SK-N-SH treated with all-trans-retinoic acid at 6 μM for 48 hours (cell line): ENCODE data around the gene MESP1.

Source experiments
- ATAC-seq: fragments of 200-7000 bp; cut with Tn5 transposase; 3 replicates; pipeline ENCODE4 v1.9.1; 2020; ENCODE audit warnings: mild to moderate bottlenecking, moderate library complexity
- ARNTL ChIP-seq: fragments of 450-650 bp; formaldehyde crosslinking; IDR thresholded peaks from 2 replicates; pipeline ENCODE4 v1.5.0; 2020; ENCODE audit warnings: low read depth, mild to moderate bottlenecking, moderate library complexity, borderline replicate concordance
- CREB5 ChIP-seq: fragments of 250-450 bp; sonication (Bioruptor Pico); IDR thresholded peaks from 2 replicates; pipeline ENCODE4 v1.5.1; 2020; ENCODE audit warnings: low read depth, mild to moderate bottlenecking, moderate library complexity
- CSDC2 ChIP-seq: fragments of 250-450 bp; sonication (Bioruptor Pico); IDR thresholded peaks from 2 replicates; pipeline ENCODE4 v1.5.0; 2020; ENCODE audit warnings: mild to moderate bottlenecking, moderate library complexity
- CSRNP3 ChIP-seq: fragments of 250-450 bp; sonication (Bioruptor Pico); IDR thresholded peaks from 2 replicates; pipeline ENCODE4 v1.5.1; 2021; ENCODE audit warnings: mild to moderate bottlenecking, moderate library complexity
- ESRRG ChIP-seq: fragments of 250-450 bp; sonication (Bioruptor Pico); IDR thresholded peaks from 2 replicates; pipeline ENCODE4 v1.6.1; 2021; ENCODE audit warnings: mild to moderate bottlenecking
- ISL1 ChIP-seq: fragments of 250-450 bp; sonication (Bioruptor Pico); IDR thresholded peaks from 2 replicates; pipeline ENCODE4 v2.1.2; 2022; ENCODE audit warnings: mild to moderate bottlenecking, moderate library complexity
- OSR1 ChIP-seq: fragments of 250-450 bp; sonication (Bioruptor Pico); IDR thresholded peaks from 2 replicates; pipeline ENCODE4 v1.8.0; 2022; ENCODE audit warnings: moderate library complexity, mild to moderate bottlenecking, inconsistent platforms
- PPARA ChIP-seq: fragments of 250-450 bp; sonication (Bioruptor Pico); IDR thresholded peaks from 2 replicates; pipeline ENCODE4 v1.5.0; 2020; ENCODE audit warnings: mild to moderate bottlenecking, borderline replicate concordance
- RARB ChIP-seq: fragments of 250-450 bp; sonication (Bioruptor Pico); IDR thresholded peaks from 2 replicates; pipeline ENCODE4 v1.8.0; 2021; ENCODE audit warnings: mild to moderate bottlenecking, moderate library complexity
- SNAI2 ChIP-seq: fragments of 250-450 bp; sonication (Bioruptor Pico); IDR thresholded peaks from 2 replicates; pipeline ENCODE4 v1.5.0; 2020; ENCODE audit warnings: mild to moderate bottlenecking, moderate library complexity
- TOX ChIP-seq: fragments of 250-450 bp; sonication (Bioruptor Pico); IDR thresholded peaks from 2 replicates; pipeline ENCODE4 v1.8.0; 2021; ENCODE audit warnings: mild to moderate bottlenecking, moderate library complexity, borderline replicate concordance
- ZC3H10 ChIP-seq: fragments of 250-450 bp; sonication (Bioruptor Pico); IDR thresholded peaks from 2 replicates; pipeline ENCODE4 v1.5.1; 2021; ENCODE audit warnings: mild to moderate bottlenecking, moderate library complexity
- ZFP3 ChIP-seq: fragments of 250-450 bp; sonication (Bioruptor Pico); IDR thresholded peaks from 2 replicates; pipeline ENCODE4 v1.5.0; 2020; ENCODE audit warnings: mild to moderate bottlenecking, moderate library complexity
- ZNF565 ChIP-seq: fragments of 450-650 bp; formaldehyde crosslinking; conservative IDR thresholded peaks from 2 replicates; pipeline ENCODE4 v1.5.0; 2020; ENCODE audit warnings: low read depth, mild to moderate bottlenecking, moderate library complexity
- ZNF70 ChIP-seq: fragments of 450-650 bp; formaldehyde crosslinking; IDR thresholded peaks from 2 replicates; pipeline ENCODE4 v1.5.0; 2020; ENCODE audit warnings: mild to moderate bottlenecking, moderate library complexity
- ZNF8 ChIP-seq: fragments of 450-650 bp; formaldehyde crosslinking; IDR thresholded peaks from 2 replicates; pipeline ENCODE4 v1.5.0; 2020; ENCODE audit warnings: mild to moderate bottlenecking, moderate library complexity
- TF ChIP-seq, protein P1 (sequence below): fragments of 250-450 bp; sonication (Bioruptor Pico); IDR thresholded peaks from 2 replicates; pipeline ENCODE4 v1.5.0; 2020; ENCODE audit warnings: mild to moderate bottlenecking, moderate library complexity
- TF ChIP-seq, protein P2 (sequence below): fragments of 250-450 bp; sonication (Bioruptor Pico); IDR thresholded peaks from 2 replicates; pipeline ENCODE4 v1.8.0; 2020; ENCODE audit warnings: mild to moderate bottlenecking, moderate library complexity, borderline replicate concordance

MESP1 gene

DNA sequence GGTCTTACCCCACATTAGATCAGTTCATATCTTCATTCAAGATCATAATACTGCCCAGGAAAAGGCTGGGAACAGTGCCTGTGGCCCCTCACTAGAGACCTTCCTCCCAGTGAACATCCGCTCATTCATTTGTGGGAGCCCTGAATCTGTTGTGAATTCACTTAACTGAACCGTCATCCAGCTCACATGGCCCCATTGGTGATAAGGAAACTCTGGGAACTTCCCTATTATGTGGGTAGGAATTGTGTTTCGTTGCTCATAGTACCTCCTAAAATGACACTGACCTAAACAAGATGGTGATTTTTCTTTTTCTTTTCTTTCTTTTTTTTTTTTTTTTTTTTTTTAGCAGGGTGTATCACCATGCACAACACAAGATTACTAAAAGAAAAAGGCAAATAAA lies 18.3 kb upstream of the MESP1 start:
- TF ChIP-seq CSRNP3 (no peak), ZNF8 (CRISPR knock-in tag) (no peak)
- TF ChIP-seq, all 23 proteins: peak for 0
- ATAC-seq = no peak

DNA sequence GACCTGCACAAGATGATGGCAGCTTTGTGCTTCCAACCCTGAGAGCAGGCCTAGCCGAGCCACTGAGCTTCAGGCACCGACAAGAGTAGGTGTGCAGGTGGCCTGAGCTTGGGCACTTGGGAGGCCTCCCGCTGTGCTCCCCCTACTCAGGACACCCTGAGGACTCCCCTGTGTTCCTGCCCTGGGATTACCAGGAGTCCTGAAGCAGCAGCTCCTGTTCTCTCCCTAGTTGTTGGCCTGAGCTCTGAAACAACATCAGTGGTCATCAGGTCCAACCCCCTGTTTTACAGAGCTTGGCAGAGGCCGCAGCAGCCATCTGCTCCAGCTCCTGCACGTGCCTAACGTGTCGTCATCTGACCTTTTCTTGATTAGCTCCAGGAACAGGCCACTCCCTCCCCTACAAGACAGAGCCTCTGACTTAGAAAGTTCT lies 17.0 kb upstream of the MESP1 start:
- no peak for ATAC-seq
- TF ChIP-seq ZC3H10 (CRISPR knock-in tag) = no peak
- TF ChIP-seq TOX (CRISPR knock-in tag) = no peak
- no peak for TF ChIP-seq CREB5 (CRISPR knock-in tag)
- TF ChIP-seq ZFP3 (CRISPR knock-in tag) = no peak
- no peak for TF ChIP-seq ZNF8 (CRISPR knock-in tag)
- no peak for TF ChIP-seq ISL1 (CRISPR knock-in tag)
- TF ChIP-seq CSDC2 = no peak
- no peak for TF ChIP-seq SNAI2
- TF ChIP-seq ZNF70 (CRISPR knock-in tag) = no peak
- TF ChIP-seq ZNF565 (CRISPR knock-in tag) = no peak
- TF ChIP-seq ARNTL (CRISPR knock-in tag) = no peak
- TF ChIP-seq CSRNP3 = no peak
- TF ChIP-seq, protein P1, sequence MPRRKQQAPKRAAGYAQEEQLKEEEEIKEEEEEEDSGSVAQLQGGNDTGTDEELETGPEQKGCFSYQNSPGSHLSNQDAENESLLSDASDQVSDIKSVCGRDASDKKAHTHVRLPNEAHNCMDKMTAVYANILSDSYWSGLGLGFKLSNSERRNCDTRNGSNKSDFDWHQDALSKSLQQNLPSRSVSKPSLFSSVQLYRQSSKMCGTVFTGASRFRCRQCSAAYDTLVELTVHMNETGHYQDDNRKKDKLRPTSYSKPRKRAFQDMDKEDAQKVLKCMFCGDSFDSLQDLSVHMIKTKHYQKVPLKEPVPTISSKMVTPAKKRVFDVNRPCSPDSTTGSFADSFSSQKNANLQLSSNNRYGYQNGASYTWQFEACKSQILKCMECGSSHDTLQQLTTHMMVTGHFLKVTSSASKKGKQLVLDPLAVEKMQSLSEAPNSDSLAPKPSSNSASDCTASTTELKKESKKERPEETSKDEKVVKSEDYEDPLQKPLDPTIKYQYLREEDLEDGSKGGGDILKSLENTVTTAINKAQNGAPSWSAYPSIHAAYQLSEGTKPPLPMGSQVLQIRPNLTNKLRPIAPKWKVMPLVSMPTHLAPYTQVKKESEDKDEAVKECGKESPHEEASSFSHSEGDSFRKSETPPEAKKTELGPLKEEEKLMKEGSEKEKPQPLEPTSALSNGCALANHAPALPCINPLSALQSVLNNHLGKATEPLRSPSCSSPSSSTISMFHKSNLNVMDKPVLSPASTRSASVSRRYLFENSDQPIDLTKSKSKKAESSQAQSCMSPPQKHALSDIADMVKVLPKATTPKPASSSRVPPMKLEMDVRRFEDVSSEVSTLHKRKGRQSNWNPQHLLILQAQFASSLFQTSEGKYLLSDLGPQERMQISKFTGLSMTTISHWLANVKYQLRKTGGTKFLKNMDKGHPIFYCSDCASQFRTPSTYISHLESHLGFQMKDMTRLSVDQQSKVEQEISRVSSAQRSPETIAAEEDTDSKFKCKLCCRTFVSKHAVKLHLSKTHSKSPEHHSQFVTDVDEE (CRISPR knock-in tag) = no peak
- no peak for TF ChIP-seq PPARA (CRISPR knock-in tag)
- no peak for TF ChIP-seq RARB
- TF ChIP-seq, protein P2, sequence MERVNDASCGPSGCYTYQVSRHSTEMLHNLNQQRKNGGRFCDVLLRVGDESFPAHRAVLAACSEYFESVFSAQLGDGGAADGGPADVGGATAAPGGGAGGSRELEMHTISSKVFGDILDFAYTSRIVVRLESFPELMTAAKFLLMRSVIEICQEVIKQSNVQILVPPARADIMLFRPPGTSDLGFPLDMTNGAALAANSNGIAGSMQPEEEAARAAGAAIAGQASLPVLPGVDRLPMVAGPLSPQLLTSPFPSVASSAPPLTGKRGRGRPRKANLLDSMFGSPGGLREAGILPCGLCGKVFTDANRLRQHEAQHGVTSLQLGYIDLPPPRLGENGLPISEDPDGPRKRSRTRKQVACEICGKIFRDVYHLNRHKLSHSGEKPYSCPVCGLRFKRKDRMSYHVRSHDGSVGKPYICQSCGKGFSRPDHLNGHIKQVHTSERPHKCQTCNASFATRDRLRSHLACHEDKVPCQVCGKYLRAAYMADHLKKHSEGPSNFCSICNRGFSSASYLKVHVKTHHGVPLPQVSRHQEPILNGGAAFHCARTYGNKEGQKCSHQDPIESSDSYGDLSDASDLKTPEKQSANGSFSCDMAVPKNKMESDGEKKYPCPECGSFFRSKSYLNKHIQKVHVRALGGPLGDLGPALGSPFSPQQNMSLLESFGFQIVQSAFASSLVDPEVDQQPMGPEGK (CRISPR knock-in tag) = no peak
- no peak for TF ChIP-seq ESRRG (CRISPR knock-in tag)
- no peak for TF ChIP-seq OSR1 (CRISPR knock-in tag)

DNA sequence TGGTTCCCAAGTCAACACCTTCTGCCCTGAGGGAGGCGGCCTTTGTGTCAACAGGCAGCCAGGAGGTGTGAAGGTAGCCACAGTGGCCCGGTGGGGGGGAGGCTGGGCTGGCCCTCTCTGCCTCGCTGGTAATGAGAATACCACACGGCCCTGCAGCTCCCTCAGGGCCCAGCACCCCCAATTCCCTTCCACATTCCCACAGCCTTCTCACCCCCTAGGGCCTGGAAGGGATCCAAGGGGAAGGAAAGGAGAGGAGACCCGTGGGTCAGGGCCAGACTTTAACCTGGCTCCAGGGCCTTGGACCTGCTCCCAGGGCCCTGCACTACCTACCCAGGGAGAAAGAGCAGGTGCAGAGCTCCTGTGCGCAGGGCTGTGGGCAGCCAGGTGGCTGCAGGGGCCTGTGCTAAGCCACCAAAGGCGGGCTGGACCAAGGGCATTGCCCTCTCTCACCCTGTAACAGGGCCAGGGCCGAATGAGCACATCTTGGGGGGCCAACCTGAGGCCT lies 16.4 kb upstream of the MESP1 start:
- no peak for ATAC-seq
- TF ChIP-seq ZC3H10 (CRISPR knock-in tag) (no peak), ZNF8 (CRISPR knock-in tag) (no peak), CSRNP3 (no peak)
